Prostate gland (tissue), 2 donors: ENCODE measurements around the gene PRSS27.

Experiments
- CTCF ChIP-seq, 4 experiments: fragments of 200-600 bp in 2 of 4; fragments of 450-650 bp in 2 of 4; sonication (generic) in 2 of 4; IDR thresholded peaks; 1 replicate in 3 of 4; 2 replicates in 1 of 4; pipeline ENCODE4 v1.5.1; 2016 to 2019; ENCODE audit warnings: antibody characterized with exemption in 4 of 4, mild to moderate bottlenecking in 2 of 4, moderate library complexity in 2 of 4
- POLR2A ChIP-seq: fragments of 450-650 bp; IDR thresholded peaks from one replicate; pipeline ENCODE4 v1.6.1; 2016; ENCODE audit warnings: antibody characterized with exemption, mild to moderate bottlenecking

DNA sequence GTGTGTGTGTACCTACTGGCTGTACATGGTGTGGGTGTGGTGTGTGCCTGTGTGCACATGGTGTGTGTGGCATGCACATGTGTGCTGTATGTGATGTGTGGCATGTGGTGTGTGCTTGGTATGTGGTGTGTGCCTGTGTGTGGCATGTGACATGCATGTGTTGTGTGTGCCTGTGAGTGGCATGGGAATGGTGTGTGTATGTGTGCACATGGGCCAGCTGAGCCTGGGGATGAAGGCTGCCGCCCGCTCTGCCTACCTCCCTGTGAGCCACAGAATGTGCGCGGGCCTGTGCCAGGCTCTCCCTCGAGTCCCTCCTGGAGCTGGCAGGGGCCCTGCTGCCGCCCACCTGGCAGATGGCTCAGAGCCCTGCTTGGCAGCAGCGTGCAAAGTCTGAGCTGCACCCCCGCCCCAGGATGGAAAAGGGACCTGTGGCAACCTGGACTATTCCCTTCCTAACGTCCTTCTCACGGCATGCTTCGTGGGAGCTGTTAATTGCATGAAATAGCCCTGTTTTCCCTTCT is 9.3 kb downstream of the PRSS27 start:
- TF ChIP-seq CTCF (IDR thresholded peaks at IDR 0.05) (no peak), POLR2A (no peak)
